ENCODE measurements around the gene MAML1.

The MAML1 gene

DNA sequence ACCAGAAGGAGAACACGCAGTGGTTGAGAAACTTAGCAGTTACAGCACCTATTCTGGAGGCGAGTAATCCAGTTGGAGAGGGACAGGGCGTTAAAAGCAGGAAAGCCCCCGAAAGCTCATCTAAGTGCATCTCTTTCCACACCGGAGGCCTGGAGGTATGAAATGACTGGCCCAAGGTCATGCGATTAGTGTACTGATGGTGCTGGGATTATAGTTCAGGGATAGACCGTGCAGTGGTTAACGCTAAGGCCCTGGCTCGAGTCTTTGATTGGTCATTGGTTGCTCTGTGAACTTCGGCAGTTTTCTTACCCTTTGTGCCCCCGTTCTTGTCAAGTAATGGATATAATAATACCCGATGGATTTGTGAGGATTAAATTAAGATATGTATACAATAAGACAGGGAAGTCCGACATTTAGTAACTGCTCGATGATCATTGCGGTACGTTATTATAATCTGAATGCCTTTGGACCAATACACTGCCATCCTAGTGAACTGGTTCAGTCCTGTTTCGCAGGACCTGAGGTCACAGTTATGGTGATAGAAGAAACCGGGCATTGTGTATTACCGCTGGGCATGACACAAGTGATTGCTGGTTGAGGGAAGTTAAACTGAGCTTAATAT lies 32.9 kb upstream of the MAML1 start:
- TF ChIP-seq, protein P1, sequence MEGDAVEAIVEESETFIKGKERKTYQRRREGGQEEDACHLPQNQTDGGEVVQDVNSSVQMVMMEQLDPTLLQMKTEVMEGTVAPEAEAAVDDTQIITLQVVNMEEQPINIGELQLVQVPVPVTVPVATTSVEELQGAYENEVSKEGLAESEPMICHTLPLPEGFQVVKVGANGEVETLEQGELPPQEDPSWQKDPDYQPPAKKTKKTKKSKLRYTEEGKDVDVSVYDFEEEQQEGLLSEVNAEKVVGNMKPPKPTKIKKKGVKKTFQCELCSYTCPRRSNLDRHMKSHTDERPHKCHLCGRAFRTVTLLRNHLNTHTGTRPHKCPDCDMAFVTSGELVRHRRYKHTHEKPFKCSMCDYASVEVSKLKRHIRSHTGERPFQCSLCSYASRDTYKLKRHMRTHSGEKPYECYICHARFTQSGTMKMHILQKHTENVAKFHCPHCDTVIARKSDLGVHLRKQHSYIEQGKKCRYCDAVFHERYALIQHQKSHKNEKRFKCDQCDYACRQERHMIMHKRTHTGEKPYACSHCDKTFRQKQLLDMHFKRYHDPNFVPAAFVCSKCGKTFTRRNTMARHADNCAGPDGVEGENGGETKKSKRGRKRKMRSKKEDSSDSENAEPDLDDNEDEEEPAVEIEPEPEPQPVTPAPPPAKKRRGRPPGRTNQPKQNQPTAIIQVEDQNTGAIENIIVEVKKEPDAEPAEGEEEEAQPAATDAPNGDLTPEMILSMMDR (IDR thresholded peaks at IDR 0.05) = no peak

DNA sequence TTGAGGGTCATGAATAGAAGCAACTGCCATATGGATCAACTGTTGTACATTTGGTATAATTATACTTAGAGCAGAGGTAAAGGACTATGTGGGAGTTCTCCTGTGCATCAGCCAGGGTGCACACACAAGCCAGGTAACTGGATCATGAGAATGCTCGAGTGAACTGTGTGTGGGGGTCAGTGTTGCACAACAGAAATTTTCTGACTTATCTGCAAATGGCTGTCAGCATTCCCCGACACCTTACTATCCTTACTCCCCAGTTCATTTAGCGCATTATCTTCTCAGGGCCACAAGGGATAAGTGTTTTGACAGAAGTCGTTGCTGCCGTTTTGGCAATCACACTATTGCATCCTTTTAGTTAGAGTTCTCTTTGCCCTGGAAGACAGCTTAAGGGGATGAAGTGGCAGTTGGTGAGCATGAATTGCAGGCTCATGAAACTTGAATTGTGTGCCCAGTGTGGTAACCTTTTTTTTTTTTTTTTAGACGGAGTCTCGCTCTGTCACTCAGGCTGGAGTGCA lies 32.2 kb upstream of the MAML1 start:
- TF ChIP-seq, protein P1 (IDR thresholded peaks at IDR 0.05) = no peak

DNA sequence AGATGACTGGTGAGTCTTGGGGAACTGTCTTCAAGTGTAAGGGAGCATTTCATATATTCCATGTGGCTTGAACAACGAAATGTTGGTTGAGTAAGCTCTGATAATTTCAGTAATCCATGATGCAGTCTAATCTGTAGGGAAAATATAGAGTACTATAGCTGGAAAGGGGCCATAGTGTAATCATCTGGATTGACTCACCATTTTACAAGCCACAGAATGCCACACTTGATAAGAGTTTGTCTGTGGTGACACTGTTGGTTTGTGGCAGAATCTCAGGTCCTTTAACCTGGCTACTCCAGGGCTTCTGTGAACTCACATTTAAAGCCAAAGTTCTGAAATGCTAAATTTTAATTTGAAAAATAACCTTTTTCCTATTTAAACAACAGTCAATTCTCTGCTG lies 16.3 kb upstream of the MAML1 start:
- TF ChIP-seq, protein P1 (IDR thresholded peaks at IDR 0.05) = no peak

DNA sequence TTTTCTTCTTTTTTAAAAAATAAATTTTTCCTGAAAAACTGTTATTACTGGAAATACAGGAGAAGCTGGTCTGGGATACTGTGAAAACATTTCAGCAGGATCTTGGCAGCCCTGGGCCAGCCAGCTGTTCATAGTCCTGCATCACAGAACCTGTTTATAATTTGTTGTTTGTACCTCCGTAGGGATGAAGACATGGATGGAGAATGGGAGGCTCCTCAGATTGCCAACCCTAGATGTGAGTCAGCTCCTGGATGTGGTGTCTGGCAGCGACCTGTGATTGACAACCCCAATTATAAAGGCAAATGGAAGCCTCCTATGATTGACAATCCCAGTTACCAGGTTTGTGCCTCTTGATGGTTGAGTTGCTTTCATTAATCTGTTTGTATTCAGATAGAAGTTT lies 12.4 kb upstream of the MAML1 start:
- TF ChIP-seq, protein P1 (IDR thresholded peaks at IDR 0.05) = no peak

DNA sequence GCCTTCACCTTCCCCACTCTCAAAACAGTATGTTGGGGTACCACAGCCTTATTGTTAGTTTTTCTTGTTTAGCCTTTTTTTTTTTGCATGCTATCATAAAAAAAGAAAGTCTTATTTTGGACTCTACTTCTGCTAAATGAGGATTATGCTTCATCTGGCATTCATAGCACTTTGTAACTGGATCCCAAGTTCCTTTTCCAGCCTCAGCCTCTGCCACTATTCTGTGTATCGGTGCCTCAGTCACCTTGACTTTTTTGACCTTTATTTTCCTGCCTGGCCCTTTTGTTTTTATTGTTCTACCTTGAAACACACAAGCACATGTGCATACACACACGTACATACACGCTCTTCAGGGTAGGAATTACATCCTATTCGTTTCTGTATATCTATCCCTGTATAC lies 8.5 kb upstream of the MAML1 start:
- TF ChIP-seq, protein P1 (IDR thresholded peaks at IDR 0.05) = no peak

DNA sequence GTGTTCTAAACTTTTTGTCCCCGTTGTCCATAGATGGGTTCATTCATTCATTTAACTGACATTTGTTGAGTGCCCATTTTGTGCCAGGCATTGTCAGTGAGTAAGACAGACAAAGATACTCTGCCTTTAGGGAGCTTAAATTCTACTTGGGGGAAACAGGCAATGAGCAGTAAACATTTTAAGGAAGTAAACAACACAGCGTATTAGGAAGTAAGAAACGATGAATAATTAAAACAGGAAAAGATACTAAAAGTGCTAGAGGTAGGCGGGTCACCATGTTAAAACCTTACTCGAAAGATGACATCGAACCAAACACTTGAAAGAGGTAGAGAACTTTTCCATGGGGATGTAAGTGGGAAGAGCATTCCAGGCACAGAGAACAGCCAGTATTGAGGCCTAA lies 5.5 kb upstream of the MAML1 start:
- TF ChIP-seq, protein P1 (IDR thresholded peaks at IDR 0.05) = no peak

DNA sequence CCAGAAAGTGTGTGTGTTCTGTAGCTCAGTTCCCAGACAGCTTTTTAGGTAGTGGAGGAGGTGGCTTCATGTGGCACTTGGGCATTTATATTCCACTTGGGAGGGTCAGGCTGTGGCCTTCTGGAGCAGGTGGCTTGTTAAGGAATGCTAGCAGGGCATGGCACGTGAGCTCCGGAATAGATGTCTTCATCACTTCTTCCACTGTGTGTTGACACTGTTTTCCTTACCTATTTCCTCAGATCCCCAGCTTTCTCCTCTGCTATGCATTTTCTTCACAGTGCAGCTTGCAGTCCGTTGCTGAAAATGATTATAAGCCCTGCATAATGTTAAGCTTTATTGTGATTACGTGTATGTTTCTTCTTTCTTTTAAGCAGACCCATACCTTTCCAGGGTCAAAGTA lies 3.3 kb upstream of the MAML1 start:
- TF ChIP-seq, protein P1 (IDR thresholded peaks at IDR 0.05) = no peak

DNA sequence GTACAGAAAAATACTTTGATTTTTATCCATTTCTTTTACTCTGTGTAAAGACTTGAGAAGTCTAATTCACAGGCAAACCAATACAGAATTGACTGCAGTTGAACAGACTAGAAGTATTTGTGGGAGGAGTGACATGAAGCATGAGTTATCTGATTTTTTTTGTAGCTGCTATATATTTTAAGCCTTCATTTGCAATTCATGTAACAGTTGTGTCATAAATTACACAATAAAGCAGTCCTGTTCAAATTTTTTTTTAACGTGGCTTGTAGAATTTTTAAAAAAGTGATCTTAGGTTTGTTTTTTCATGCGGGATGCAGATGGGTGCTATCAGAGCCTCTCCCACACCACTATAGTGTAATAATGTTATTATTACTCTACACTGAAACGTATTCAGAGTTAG lies 2.9 kb upstream of the MAML1 start:
- TF ChIP-seq, protein P1 (IDR thresholded peaks at IDR 0.05) = no peak
